HFFc6 (cell line): ENCODE results near the gene CACNA1G. TPM values are rescaled to one million over a fixed set of nuclear protein-coding genes. Genes with fewer than 3 reads are reported as not detected.

Experiments
- DNase-seq: peaks from one replicate; pipeline ENCODE4 v3.0.0-alpha.2; 2018
- H3K27ac Mint-ChIP-seq: 2 replicates; pipeline ENCODE4 v1.8.0; 2020; ENCODE audit warnings: mild to moderate bottlenecking, mixed read lengths
- H3K27me3 Mint-ChIP-seq: 2 replicates; pipeline ENCODE4 v1.8.0; 2021; ENCODE audit warnings: mild to moderate bottlenecking, moderate library complexity, mixed read lengths; ENCODE audit not compliant: insufficient read depth
- H3K36me3 Mint-ChIP-seq: 2 replicates; pipeline ENCODE4 v1.8.0; 2021; ENCODE audit warnings: low read depth, mixed read lengths
- H3K4me1 Mint-ChIP-seq: 2 replicates; pipeline ENCODE4 v1.8.0; 2020; ENCODE audit warnings: low read depth, mixed read lengths
- H3K4me3 Mint-ChIP-seq: 2 replicates; pipeline ENCODE4 v1.8.0; 2020; ENCODE audit warnings: mild to moderate bottlenecking, moderate library complexity, mixed read lengths
- H3K9me3 Mint-ChIP-seq: 2 replicates; pipeline ENCODE4 v1.8.0; 2020; ENCODE audit warnings: mild to moderate bottlenecking, mixed read lengths
- CTCF ChIP-seq: fragments of 200-600 bp; sonication (generic); IDR thresholded peaks from 2 replicates; pipeline ENCODE4 v1.5.0; 2021; ENCODE audit warnings: antibody characterized with exemption, mild to moderate bottlenecking
- total RNA-seq, 6 experiments: library from RNA; stranded (reverse); fragmentation: NEBNext Ultra II Directional; extraction: Animal tissue kit (Norgen Biotek cat#: 25700); gene quantifications; 2 replicates in 1 of 6; 3 replicates in 5 of 6; pipeline ENCODE4 v1.2.3, GENCODE V29; 2021

CACNA1G gene
- total RNA-seq, 6 experiments from 2014 or later = 0.03 to 0.19 (median 0.05) TPM; not detected in 1

- no peak for TF ChIP-seq CTCF
- H3K27me3 Mint-ChIP-seq = no peaks in the 10 kb centered on the region
- no peak for DNase-seq
- no peaks in the 10 kb centered on the region for H3K9me3 Mint-ChIP-seq
- H3K4me1 Mint-ChIP-seq = peaks cover 33% of the 10 kb centered on the region
- H3K27ac Mint-ChIP-seq = no peak overlapping the region
- no peaks in the 10 kb centered on the region; the same call in 1 of the 2 replicates for H3K36me3 Mint-ChIP-seq
- H3K4me3 Mint-ChIP-seq = no peak overlapping the region
These were observed 112.5 kb downstream of the CACNA1G start for GRCh38 chr17:50672831-50673551.

DNA sequence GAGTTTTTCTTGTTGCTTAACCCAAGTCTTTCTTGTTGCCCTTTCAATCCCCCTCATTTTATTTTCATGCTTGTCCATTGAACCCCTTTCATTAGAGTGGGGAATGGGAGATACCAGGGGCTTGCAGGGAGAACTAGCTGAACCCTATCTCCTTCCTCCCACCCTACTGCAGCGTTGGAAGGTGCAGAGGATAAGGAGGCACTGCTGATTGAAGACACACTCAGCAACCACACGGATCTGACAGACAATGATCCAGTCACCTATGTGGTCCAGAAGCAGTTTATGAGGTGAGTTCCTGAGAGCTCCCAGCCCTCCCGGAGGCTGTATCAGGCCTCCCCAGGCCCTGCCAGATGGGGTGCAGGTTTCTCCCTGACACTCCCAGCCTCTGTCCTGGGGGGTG is 114.7 kb downstream of the CACNA1G start:
- H3K4me3 Mint-ChIP-seq = no peak overlapping the region
- H3K9me3 Mint-ChIP-seq = no peaks in the 10 kb centered on the region
- no peak overlapping the region for H3K27ac Mint-ChIP-seq
- DNase-seq = no peak
- H3K4me1 Mint-ChIP-seq = peaks cover 20% of the 10 kb centered on the region
- H3K27me3 Mint-ChIP-seq = no peaks in the 10 kb centered on the region; the same call in 1 of the 2 replicates
- no peak for TF ChIP-seq CTCF
- H3K36me3 Mint-ChIP-seq = no peaks in the 10 kb centered on the region; the same call in 1 of the 2 replicates

DNA sequence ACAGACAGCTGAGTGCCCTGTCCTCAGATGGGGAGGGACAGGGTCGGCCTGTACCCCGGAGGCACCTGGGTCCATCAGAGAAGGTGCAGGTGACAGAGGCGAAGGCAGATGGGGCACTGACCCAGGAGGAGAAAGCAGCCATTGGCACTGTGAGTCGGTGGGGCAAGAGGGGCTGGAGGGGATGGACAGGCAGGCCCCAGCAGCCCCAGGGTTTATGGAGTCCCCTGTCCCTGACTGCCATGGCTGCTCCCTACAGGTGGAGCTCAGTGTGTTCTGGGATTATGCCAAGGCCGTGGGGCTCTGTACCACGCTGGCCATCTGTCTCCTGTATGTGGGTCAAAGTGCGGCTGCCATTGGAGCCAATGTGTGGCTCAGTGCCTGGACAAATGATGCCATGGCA is 115.1 kb downstream of the CACNA1G start:
- DNase-seq = no peak
- H3K27me3 Mint-ChIP-seq = no peaks in the 10 kb centered on the region; the same call in none of the 2 replicates
- H3K9me3 Mint-ChIP-seq = no peaks in the 10 kb centered on the region
- no peaks in the 10 kb centered on the region; the same call in 1 of the 2 replicates for H3K36me3 Mint-ChIP-seq
- peaks cover 16% of the 10 kb centered on the region for H3K4me1 Mint-ChIP-seq
- H3K27ac Mint-ChIP-seq = no peak overlapping the region
- H3K4me3 Mint-ChIP-seq = no peak overlapping the region
- no peak for TF ChIP-seq CTCF

DNA sequence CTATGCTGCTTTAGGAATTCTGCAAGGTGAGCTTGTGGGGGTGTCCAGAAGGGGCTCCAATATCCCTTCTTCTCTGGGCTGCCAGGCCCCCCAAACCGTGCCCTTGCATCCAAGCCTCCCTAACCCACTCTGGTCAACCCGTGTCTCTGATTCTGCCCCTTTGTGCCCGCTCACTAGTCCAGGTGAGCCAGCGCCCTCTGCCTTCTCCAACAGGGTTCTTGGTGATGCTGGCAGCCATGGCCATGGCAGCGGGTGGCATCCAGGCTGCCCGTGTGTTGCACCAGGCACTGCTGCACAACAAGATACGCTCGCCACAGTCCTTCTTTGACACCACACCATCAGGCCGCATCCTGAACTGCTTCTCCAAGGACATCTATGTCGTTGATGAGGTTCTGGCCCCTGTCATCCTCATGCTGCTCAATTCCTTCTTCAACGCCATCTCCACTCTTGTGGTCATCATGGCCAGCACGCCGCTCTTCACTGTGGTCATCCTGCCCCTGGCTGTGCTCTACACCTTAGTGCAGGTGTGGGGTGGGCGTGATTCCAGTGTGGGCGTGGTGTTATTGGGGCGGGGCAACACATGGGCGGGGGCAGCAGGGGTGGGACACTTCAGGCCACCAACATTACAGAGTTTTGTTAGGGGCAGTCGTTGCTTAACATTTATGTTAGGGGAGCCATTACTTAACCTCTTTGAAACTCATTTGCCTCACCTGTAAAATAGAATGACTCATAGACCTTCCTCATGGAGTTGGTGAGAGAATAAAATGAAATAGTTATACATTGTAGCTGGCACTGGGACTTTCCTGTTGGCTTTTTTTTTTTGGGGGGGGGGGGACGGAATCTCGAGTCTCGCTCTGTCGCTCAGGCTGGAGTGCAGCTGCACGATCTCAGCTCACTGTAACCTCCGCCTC is 115.8 kb downstream of the CACNA1G start:
- no peaks in the 10 kb centered on the region for H3K9me3 Mint-ChIP-seq
- peaks cover 14% of the 10 kb centered on the region for H3K4me1 Mint-ChIP-seq
- H3K27me3 Mint-ChIP-seq = no peaks in the 10 kb centered on the region; the same call in none of the 2 replicates
- no peak overlapping the region for H3K4me3 Mint-ChIP-seq
- TF ChIP-seq CTCF = no peak
- no peak for DNase-seq
- no peaks in the 10 kb centered on the region; the same call in 1 of the 2 replicates for H3K36me3 Mint-ChIP-seq
- no peak overlapping the region for H3K27ac Mint-ChIP-seq

Other genes starting within 250 kb of the CACNA1G start
- gene XYLT2, start 214.6 kb upstream of the CACNA1G start, total RNA-seq = 10 to 100 TPM; 38.9 to 47.1 (median 43.2) TPM
- gene MRPL27, start 187.5 kb upstream of the CACNA1G start, total RNA-seq = 10 to 100 TPM; 70.0 to 78.7 (median 75.0) TPM
- gene EME1, start 187.5 kb upstream of the CACNA1G start, total RNA-seq = 1 to 10 TPM; 3.3 to 7.7 (median 6.5) TPM
- 100 to 1,000 TPM; 214 to 272 (median 261) TPM for gene LRRC59, start 163.2 kb upstream of the CACNA1G start, total RNA-seq
- 10 to 100 TPM; 15.3 to 23.3 (median 17.5) TPM for gene ACSF2, start 134.5 kb upstream of the CACNA1G start, total RNA-seq
- gene CHAD, start 91.8 kb upstream of the CACNA1G start, total RNA-seq = not detected
- 10 to 100 TPM; 14.9 to 20.4 (median 17.5) TPM for gene RSAD1, start 81.9 kb upstream of the CACNA1G start, total RNA-seq
- under 1 TPM; 0.12 to 0.76 (median 0.28) TPM for gene MYCBPAP, start 52.3 kb upstream of the CACNA1G start, total RNA-seq
- gene EPN3, start 28.0 kb upstream of the CACNA1G start, total RNA-seq = under 1 TPM in 1 of 6 experiments, not detected in 5; 0.05 TPM
- gene SPATA20, start 13.5 kb upstream of the CACNA1G start, total RNA-seq = 10 to 100 TPM; 53.4 to 71.2 (median 62.6) TPM
- 10 to 100 TPM; 18.4 to 23.6 (median 21.3) TPM for gene ABCC3, start 74.2 kb downstream of the CACNA1G start, total RNA-seq
- gene ANKRD40, start 147.2 kb downstream of the CACNA1G start, total RNA-seq = 10 to 100 TPM; 43.1 to 48.4 (median 46.6) TPM
- gene LUC7L3, start 158.9 kb downstream of the CACNA1G start, total RNA-seq = 10 to 100 TPM; 54.0 to 76.3 (median 59.1) TPM
- not detected for gene ANKRD40CL, start 206.8 kb downstream of the CACNA1G start, total RNA-seq